Measurements from ENCODE around the gene MYO3B.

Gene MYO3B

DNA sequence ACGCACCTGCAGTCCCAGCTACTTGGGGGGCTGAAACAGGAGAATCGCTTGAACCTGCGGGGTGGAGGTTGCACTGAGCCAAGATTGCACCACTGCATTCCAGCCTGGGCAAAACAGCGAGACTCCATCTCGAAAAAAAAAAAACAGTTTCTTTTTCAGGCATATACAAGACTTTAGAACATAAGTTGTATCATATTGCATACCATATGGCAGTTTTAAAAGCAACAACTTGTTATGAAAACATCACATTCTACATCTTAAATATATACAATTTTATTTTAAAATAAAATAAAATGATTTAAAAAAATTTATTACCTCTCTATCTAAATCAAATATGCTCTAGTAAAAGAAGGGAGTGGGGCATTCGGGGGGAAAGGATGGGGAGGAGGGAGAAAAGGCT, 497.8 kb downstream of the MYO3B start:
- TF ChIP-seq POLR2AphosphoS5 (IDR thresholded peaks at IDR 0.05; ENCODE audit: low read depth, low read length) (no peak), FOXP2 (optimal IDR thresholded peaks at IDR 0.05; ENCODE audit: borderline replicate concordance, extremely low read depth, extremely low read length, insufficient read depth) (no peak), TAF1 (IDR thresholded peaks at IDR 0.05; ENCODE audit: borderline replicate concordance, insufficient read depth, low read length) (no peak), SIN3A (IDR thresholded peaks at IDR 0.05; ENCODE audit: borderline replicate concordance, insufficient read depth, low read length) (no peak)
- TF ChIP-seq, protein P1, sequence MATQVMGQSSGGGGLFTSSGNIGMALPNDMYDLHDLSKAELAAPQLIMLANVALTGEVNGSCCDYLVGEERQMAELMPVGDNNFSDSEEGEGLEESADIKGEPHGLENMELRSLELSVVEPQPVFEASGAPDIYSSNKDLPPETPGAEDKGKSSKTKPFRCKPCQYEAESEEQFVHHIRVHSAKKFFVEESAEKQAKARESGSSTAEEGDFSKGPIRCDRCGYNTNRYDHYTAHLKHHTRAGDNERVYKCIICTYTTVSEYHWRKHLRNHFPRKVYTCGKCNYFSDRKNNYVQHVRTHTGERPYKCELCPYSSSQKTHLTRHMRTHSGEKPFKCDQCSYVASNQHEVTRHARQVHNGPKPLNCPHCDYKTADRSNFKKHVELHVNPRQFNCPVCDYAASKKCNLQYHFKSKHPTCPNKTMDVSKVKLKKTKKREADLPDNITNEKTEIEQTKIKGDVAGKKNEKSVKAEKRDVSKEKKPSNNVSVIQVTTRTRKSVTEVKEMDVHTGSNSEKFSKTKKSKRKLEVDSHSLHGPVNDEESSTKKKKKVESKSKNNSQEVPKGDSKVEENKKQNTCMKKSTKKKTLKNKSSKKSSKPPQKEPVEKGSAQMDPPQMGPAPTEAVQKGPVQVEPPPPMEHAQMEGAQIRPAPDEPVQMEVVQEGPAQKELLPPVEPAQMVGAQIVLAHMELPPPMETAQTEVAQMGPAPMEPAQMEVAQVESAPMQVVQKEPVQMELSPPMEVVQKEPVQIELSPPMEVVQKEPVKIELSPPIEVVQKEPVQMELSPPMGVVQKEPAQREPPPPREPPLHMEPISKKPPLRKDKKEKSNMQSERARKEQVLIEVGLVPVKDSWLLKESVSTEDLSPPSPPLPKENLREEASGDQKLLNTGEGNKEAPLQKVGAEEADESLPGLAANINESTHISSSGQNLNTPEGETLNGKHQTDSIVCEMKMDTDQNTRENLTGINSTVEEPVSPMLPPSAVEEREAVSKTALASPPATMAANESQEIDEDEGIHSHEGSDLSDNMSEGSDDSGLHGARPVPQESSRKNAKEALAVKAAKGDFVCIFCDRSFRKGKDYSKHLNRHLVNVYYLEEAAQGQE (IDR thresholded peaks at IDR 0.05; ENCODE audit: insufficient read depth in 1 of 2, low read depth in 2 of 2, low read length in 2 of 2) = no peak

DNA sequence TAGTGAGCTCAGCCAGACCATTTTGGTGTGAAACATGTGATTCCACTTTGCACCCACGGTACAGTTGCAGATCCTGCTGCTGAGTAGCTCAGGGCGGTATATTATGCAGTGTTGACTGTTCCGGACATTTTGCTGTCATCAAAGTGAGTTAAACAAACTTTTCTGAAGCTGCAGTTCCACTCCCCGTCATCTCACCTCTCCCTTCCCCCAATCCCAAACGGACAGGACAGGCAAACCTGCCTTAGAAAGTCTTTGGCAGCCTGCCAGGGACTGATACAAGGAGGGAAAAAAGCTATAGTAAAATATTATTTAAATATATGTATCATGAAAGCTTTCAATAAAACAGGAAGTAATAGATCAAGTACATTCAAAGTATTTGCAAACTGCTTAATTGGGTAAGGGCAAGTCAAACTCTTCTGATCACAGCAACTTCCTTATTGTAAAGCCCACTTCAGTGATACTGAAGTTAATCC, 501.7 kb downstream of the MYO3B start:
- TF ChIP-seq, protein P1 (IDR thresholded peaks at IDR 0.05; ENCODE audit: insufficient read depth in 1 of 2, low read depth in 2 of 2, low read length in 2 of 2) = no peak
- TF ChIP-seq POLR2AphosphoS5 (IDR thresholded peaks at IDR 0.05; ENCODE audit: low read depth, low read length) = no peak
- no peak for TF ChIP-seq FOXP2 (optimal IDR thresholded peaks at IDR 0.05; ENCODE audit: borderline replicate concordance, extremely low read depth, extremely low read length, insufficient read depth)
- TF ChIP-seq TAF1 (IDR thresholded peaks at IDR 0.05; ENCODE audit: borderline replicate concordance, insufficient read depth, low read length) = no peak
- no peak for TF ChIP-seq SIN3A (IDR thresholded peaks at IDR 0.05; ENCODE audit: borderline replicate concordance, insufficient read depth, low read length)

DNA sequence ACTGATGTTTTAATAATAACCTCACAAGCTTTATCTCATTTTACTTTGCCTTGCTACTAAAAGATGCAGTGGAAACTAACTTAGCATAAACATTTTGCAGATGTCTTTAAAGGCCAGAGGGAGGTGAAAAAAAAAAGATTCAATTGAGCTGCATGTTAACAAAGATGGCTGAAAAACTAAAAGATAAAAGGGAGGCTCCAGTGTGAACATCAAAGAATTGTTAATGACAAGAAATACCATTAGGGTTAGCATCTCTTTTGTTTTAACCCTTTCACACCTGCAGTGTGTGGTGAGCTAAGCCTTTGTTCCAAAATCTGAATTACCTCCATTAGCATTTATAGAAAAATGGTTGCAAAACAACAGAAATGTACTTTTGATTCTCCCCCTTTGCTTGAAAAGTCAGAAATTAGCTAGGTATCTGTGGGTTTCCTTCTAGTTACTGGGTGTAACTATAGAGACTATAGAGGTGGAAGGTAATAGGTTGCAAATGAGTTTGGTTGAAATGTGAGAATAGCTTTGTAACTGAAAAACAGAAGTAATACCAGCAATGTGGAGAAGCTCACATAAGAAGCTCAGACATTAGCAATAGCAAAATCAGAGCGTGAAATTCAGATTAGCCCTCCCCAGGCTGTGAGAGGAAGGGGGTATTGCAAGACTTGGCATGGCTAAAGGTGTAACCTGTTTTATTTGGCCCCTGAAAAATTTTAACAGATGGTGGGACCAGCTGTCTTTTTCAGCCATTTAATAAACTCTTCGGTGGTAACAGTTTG, 502.4 kb downstream of the MYO3B start:
- TF ChIP-seq POLR2AphosphoS5 (IDR thresholded peaks at IDR 0.05; ENCODE audit: low read depth, low read length) (no peak), TAF1 (IDR thresholded peaks at IDR 0.05; ENCODE audit: borderline replicate concordance, insufficient read depth, low read length) (no peak), SIN3A (IDR thresholded peaks at IDR 0.05; ENCODE audit: borderline replicate concordance, insufficient read depth, low read length) (no peak), FOXP2 (optimal IDR thresholded peaks at IDR 0.05; ENCODE audit: borderline replicate concordance, extremely low read depth, extremely low read length, insufficient read depth) (no peak)
- TF ChIP-seq, protein P1 (IDR thresholded peaks at IDR 0.05; ENCODE audit: insufficient read depth in 1 of 2, low read depth in 2 of 2, low read length in 2 of 2) = no peak

DNA sequence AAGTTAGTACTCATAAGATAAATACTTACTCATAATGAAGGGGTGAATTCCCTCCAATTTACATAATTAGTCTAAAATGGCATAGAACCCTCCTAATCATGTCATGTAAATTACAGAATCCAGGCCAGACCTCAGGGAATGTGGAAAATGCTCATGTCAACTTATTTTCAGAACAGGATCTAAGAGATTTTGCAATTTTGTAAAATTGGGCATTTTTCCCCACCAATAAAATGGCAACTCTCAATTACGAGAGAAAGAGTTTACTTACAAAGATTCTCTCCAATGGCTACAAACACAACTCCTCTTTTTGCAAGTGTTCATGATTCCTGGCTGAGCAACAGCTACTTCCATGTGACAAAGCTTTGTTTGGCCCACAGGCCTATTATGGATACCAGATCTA, 503.4 kb downstream of the MYO3B start:
- TF ChIP-seq FOXP2 (optimal IDR thresholded peaks at IDR 0.05; ENCODE audit: borderline replicate concordance, extremely low read depth, extremely low read length, insufficient read depth) = no peak
- no peak for TF ChIP-seq POLR2AphosphoS5 (IDR thresholded peaks at IDR 0.05; ENCODE audit: low read depth, low read length)
- TF ChIP-seq, protein P1 (IDR thresholded peaks at IDR 0.05; ENCODE audit: insufficient read depth in 1 of 2, low read depth in 2 of 2, low read length in 2 of 2) = no peak
- no peak for TF ChIP-seq TAF1 (IDR thresholded peaks at IDR 0.05; ENCODE audit: borderline replicate concordance, insufficient read depth, low read length)
- TF ChIP-seq SIN3A (IDR thresholded peaks at IDR 0.05; ENCODE audit: borderline replicate concordance, insufficient read depth, low read length) = no peak
